NCI-H146 treated with DMSO at 0.1 percent for 48 hours (cell line): ENCODE data around the gene RHOBTB1.
A peak's percentile ranks its signal among the peaks of the same experiment; 100 is the strongest.

Experiments
- DNase-seq: peaks from one replicate; lab custom pipeline; 2025; ENCODE audit not compliant: unreplicated experiment; lab: John Stamatoyannopoulos, UW

RHOBTB1 gene

DNA sequence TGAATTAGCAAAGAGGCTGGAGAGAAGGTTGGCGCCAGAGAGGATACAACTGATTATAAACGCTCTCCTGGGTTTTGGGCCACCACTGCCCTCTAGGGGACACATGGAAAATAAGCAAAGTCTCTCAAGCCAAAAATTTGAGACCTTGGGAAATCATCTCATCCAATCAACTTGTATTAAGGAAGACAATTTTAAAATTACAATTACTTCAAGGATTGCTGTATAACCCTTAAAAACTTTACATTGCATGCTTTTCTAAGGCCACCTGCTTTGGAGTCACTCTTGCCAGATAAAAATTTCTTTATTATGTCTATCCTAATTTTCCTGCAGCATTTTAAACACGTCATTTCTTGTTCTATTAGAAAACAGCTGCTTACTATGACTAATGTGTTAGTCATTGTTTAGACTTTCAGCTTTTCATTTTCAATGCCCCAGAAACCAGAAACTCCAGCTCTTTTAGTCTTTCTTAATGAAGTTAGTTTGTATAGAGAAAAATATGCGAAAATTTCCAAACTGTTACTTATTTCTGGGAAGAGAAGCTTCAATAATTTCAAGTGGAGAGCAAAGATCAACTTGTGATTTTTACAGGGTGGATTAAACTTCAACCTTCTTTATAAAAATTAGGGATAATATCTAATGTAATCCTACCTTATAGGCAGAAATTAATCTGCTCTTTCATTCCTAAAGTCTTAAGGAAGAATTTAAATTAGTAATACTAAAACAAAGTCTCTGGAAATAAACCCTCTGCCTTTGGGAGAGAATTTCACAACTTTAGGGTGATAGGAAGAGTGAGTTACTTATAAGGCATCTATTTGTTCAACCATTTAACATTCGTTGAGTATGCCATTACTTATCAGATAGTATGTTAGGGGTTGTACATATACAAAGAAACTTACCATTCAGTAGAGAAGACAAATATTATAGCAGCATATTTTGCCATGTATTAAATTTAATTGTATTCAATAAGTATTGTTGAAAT lies 20.6 kb upstream of the RHOBTB1 start:
- peak; percentile 74 for DNase-seq

DNA sequence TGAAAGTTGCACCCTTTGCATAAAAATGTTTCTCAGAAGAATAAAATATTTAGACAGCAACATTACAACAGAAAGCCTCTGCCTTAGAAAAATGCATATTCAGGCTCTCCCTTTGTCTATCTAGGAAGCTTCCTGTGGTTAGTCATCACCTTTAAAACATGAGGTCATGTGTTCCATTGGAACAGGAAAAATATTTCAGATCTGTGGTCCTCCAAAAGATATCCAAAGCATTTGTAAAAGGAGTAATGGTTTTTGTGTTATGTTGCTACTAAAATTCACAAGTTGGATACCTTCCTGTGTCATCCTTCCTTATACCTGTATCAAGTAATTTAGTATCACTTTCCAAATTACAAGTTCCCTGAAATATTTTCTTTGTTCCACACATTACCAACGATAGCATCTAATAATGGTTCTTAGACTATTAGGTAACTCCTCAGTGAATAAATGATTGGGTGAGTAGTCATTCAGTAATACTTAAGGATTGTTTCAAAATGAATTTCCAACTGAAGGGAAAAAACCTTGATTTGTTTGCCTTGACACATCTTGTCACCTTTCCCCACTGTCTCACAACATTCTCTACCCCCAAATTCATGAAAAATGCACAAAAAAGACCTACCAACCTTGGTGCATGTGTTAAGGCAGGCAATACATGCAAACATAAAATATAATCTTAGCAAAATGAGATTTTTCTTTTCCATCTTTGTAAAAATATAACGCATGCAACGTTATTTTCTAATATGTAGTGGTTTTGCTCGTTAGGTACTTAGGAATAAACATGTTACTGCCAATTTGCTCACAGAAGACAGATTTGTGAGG lies 19.7 kb upstream of the RHOBTB1 start:
- no peak for DNase-seq

DNA sequence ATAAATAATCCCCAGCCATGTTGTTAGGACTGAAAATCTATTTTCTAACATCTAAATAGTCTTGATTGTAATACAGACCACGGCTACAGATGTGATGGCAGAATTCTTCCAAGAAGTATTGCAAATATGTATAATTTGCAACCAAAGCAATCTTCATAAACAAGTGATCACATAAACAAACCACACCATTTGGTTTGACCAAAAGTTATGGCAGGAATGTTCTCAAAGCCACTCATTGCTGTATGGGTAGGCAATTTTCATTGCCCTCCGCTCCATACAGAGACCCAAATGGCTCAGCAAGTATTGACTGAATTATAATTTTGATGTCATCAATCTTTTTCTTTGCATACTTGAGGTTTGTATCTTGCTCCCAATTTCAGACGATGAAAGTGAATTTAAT lies 19.0 kb upstream of the RHOBTB1 start:
- DNase-seq: no peak

DNA sequence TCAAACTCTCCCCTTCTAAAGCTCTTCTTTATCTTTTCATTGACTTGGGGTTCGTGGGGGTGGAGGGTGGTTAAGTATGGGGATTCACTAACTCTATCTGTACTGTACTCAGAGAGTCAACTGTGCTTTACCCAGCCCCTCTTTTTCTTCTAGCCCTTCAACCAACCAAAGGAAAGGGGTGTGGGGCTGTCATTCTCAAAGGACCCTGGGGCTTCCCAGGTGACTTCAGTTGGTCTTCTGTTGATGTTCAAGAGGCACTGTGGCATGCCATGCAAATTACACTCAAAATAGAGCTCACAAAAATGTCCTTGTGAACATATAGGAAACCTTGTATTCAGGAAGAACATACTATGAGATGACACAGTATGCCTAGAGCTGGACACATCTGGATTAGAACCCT lies 16.9 kb upstream of the RHOBTB1 start:
- DNase-seq: no peak

DNA sequence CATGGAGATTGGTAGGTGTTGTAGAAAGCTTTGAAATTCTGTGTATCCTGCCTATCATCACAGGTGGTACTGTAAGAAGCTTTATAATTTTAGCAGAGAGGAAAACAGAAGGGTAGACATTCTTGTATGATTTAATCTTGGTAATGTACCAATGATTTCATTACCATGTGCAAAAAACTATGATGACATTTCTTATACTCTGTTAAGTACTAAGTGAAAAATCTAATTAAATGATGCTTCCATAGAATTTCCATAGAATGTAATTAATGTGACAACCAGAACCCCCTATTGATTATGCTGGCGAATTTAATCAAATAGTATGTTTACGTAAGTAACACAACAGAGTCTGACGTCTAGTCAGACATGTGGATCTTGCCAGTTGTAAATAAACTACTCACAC lies 16.0 kb upstream of the RHOBTB1 start:
- no peak for DNase-seq

DNA sequence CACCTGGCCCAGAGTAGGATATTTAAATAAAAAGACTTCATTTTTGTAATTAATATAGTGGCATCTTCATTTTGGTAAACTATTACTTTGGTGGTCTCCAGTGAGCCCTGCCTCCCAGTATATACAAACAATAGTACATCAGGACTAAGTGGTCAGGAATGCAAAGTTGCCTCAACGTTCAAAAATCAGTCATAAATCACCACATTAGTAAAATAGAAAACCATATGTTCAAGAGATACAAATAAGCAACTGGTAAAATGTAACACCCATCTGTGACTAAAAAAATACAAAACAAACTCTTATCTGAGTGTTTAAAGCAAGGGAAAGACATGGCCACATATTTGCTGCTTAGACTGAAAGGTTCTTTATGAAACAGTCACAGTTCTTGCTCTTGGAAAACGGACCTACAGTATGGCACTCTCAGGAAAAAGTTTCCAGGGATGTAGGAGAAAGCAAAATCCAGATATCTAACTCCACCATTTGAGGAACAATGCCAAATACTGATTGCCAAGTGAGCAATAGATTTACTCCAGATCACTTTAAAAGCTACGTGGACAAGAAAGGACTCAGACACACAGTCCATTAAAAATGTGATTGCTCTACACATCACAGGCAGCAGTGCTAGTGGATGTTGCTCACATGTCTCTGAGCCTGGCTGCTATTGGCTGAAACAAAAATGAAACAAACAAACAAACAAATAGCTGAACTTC lies 15.1 kb upstream of the RHOBTB1 start:
- DNase-seq: no peak

DNA sequence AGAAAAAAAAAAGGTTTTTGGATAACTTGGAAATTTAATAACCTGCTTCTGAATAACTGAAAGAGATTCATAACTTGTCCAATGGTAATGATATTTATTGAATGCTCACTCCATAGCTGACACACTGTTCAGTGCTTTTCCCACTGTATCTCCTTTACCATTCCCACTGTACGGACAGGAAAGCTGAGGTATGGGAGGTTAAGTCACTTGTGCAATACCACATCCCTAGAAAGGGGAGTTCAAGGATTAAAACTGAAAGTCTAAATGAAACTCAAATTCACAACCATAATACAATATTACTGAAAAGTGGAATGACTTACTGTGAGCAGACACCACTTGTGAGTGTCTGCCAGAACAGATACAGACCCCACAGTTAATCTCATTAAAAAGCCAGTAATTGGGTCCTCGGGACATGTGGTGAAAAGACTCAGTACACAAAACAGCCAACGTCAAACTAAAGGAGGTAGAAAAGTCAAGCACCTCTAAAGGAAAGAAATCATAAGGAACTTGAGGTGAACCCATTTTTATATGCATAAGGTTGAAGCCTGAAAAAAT lies 13.8 kb upstream of the RHOBTB1 start:
- DNase-seq: no peak

DNA sequence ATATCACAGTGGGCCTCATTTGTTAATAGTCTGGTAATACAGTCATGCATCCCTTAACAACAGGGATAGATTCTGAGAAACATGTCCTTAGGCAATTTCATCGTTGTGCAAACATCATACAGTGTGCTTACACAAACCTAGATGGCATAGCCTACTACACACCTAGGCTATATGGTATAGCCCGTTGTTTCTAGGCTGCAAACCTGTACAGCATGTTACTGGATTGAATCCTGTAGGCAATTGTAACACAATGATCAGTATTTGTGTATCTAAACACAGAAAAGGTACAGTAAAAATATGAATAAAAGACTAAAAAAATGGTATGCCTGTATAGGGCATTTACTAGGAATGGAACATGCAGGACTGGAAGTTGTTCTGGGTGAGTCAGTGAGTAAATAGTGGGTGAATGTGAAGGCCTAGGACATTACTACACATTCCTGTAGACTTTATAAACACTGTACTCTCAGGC lies 12.0 kb upstream of the RHOBTB1 start:
- DNase-seq: peak; percentile 82

DNA sequence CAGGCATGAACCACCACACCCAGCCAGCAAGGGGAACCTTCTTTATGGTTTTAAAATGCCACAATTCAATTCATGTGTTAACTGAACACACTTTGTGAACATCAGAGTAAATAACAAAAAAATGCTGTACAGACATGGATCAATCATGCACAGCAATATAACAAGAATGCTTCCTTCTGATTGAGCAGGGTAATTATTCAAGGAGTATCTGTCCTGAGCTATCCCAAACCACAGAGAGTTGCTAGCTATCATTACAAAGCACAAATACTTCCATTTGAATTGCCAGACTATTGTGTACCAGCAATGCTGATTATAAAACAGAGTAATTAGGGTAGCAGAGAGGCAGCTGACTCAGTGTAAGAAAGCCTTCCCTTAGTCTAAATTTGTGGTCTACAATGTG lies 11.3 kb upstream of the RHOBTB1 start:
- peak; percentile 39 for DNase-seq

DNA sequence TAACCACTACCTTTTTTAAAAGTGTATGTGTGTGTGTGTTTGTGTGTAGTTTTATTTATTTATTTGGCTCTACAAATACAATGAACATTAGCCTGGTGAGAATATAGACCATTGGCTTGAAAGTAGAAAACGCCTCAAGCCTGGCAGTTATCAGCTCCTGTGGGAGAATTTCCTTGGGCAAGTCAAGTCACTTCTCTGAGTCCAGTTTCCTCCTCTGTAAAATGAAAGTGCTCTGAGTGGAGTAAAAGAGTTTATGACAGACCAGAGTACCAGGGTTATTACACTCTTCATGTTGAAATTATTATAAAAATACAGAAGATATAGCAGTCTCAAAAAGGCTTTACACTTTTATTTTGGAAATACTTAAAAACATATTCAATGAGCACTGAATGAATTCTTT lies 10.1 kb upstream of the RHOBTB1 start:
- DNase-seq: no peak

DNA sequence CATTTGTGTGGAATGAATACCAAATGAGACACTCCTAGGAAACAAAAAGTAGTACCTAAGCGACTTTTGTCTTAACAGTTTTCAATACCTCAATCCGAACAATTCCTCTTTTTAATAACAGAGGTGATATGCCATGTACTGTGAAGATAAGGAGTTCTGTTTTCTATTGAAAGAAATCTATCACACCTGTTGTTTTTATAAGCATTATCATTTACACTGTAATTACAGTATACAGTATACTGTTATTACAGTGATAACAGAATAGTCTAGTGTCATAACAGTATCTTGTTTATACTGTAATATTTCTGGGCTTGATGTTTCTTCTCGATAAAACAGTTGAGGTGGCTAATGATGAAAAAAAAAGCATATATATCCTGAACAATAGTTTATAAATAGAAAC lies 9.4 kb upstream of the RHOBTB1 start:
- DNase-seq: peak; percentile 56

DNA sequence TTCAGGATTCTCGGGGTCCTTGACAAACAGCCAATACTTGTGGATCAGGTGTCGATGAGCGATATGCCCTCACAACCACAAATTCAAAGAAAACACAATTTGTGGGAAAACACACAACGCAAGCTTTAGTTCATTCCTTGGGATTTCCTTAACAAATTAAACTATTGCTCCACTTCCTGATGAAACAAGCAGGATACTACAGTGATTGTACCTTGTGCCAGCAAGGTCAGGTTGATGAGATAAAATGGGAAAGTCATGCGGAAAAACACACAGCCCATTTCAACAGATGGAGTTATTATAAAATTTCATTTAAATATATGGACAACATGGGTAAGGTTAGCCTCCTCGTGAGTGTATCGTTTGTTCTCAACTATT lies 8.8 kb upstream of the RHOBTB1 start:
- no peak for DNase-seq

DNA sequence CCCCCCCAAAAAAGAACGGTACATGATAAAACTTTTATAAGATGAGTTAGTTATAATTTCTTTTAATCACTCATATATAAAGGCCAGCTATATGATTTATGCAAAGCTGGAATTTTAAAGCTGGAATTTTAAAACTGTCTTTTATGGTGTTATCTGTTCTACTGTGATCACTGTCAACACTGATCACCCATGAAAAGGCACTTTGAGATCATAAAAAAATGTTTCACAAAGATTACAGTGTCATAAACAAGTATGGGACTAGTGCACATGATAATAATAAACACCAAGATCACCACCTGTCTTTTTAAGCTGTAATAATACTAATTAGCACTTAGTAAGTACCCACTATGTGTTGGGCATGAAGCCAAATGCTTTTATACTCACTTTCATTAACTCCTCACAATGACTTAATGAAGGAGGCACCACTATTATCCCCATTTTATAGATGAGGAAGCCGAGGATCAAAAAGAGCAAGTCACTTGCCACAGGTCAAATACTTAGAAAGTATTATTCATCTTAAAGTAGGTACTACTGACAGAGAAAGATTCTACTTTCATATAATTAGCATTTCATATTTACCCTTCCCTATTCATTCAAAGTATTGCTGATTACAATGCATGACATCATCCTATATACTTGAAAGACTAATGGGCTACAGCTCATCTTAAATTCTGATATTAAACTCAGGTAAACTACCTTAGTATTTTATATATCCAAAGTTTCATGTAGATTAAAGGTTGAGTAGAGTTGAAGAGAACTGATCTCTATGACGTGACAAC lies 8.3 kb upstream of the RHOBTB1 start:
- no peak for DNase-seq

DNA sequence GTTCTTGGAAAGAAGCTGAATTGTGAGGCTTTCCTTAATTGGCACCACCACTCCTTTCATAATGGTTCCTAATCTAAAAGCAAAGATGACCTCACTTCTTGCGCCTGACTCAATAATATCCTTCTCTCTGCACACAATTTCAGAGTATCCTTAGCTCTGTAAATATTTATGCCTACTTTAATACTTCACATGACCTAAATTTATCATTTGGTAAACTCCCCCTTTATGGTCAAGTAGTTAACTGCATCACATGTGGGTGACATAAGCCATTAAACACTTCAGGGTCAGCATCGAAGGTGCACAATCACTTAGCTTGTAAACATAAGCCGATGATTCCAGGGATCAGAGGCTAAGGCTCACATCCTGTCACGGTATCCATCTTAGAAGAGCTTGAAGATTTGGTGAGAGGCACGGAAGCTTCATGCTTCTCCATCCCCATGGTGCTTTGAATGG lies 7.3 kb upstream of the RHOBTB1 start:
- no peak for DNase-seq

DNA sequence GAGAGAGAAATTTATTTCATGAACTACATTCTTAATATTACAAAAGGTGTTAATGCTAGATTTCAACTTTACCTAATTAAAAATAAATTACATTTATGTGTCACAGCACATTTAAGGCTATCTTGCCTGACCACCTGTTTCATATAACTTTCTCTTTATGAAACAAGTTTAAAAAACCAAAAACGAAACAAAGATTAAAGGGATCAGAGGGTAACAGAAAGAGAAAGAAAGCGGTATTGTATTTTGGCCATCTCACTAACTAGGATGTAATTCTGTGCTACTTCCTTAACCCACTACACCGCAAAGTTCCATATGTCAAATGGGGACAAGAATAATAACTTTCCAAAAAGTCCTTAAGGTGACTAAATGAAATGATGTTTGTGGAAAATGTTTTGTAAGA lies 6.3 kb upstream of the RHOBTB1 start:
- no peak for DNase-seq

DNA sequence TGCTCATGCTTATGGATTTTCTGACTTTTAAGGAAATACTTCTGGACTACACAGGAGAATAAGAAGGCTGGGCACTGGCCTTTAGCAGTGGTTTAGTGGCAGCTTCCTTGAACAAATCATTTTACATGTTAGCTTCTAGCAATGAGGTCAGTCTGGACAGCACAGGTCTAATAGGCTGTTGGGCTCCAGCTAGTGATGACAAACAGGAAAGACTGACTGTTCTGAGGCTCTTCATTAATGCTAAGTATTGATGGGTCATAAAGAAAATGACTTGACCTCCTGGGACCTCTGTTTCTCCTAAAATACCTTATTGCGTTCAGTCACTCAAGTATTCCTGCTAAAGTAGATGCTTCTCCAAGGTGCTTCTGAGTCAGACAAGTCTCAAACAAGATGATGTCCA lies 4.9 kb upstream of the RHOBTB1 start:
- no peak for DNase-seq

DNA sequence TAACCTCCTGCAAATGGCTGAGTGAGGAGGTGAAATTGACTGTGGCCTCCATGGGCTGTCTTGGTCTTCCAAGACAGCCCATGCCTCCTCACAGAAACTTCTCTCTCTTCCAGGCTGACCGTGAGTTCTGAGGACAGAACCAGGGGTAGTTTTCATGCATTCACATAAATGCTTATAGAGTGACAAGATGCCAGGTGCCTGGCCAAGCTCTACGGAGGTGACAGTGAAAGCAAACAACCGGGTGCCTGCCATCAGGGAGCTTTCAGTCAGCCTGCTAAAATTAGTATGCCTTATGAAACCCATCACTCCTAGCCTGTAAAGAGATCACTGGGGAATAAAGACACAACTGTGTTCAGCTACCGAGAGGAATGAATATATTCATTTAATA lies 919 bp upstream of the RHOBTB1 start:
- DNase-seq: no peak

DNA sequence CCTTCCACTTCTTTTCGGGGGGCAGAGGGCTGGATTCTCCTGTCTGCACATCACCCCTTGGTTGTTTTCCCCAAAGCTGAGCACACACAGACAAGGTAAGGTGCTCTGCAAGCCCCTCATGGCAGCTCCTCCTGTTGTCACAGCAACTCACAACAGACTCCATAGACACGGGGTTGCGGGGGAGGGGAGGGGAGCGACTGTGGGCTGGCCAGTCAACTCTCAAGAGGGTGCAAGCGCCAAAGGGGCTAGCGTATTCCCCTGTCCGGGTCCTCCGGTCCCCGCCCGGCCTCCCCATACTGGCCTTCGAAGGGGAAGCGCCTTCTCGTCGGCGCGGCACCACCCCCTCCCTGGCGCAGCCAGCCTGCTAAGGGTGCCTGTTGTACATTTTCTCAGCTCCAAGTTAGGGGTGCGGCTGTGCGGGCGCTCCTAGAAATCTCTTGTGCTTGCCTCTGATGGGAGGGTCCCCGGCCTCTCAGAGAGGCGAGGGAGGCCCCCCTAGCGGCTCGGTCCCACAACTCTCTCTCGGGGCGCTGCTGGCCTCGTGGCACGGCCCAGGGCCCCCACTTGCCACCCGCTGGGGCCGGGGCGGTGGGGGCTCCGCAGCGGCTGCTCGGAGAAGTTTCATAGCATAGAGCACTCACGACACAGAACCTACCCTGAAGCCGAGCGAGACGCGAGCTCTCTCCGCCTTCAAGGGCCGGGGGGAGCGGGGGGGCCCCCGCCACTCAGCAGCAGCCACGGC lies 498 bp downstream of the RHOBTB1 start:
- peak; percentile 37 for DNase-seq

DNA sequence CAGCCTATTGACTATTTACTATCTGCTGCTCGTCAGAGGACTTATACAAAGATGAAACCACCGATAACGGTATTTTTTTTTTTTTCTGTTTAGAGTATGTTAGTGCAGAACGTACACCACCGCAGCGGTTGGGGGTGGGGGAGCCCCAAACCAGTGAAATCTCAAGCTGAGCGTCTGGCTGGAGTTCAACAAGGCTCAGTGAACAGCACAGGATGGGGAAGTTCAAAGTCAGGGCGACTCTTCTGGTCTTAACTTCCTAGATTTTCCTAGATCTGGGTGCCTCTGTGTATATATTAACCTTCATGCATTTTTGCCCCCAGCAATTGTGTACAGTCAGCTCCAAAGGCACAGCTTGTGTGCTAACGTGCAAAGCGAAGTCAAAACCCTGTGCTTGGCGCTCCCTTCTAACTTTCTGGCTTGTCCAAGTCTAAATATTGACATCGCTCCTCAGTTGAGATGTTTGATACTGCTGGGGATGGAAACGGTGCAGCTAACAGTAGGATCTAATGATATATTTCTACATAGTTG lies 1.1 kb downstream of the RHOBTB1 start:
- no peak for DNase-seq
